ENCODE results near the gene AIFM1.

- TF ChIP-seq CTCF (conservative IDR thresholded peaks at IDR 0.05; ENCODE audit: low read depth, low read length) (no peak), EZH2 (IDR thresholded peaks at IDR 0.05; ENCODE audit: borderline replicate concordance, low read depth, low read length, poor library complexity, severe bottlenecking) (no peak)
Measured at GRCh38 chrX:130213376-130213775, 47.7 kb upstream of the AIFM1 start.
